Stomach (tissue), 9 donors: ENCODE data around the gene HOXD3. TPM values are rescaled to one million over a fixed set of nuclear protein-coding genes. Genes with fewer than 3 reads are reported as not detected.

Experiments used
- DNase-seq, 2 donors: peaks; one replicate each; pipeline versions ENCODE4 v3.0.0 to v3.0.0-alpha.2; 2013 to 2019
- H3K27ac ChIP-seq, 5 donors: fragments of 200-600 bp in 4 of 5; sonication (generic) in 4 of 5; one replicate each; pipeline ENCODE4 v1.5.1; 2013 to 2019; ENCODE audit warnings: mild to moderate bottlenecking in 1 of 5, moderate library complexity in 1 of 5
- H3K27me3 ChIP-seq, 3 donors: fragments of 200-600 bp; sonication (generic); one replicate each; pipeline ENCODE4 v1.5.1; 2017 to 2019; ENCODE audit warnings: mixed run types in 1 of 3
- H3K36me3 ChIP-seq, 4 donors: fragments of 200-600 bp; sonication (generic); 1 replicate in 3 of 4; 2 replicates in 1 of 4; pipeline ENCODE4 v1.5.1; 2016 to 2019
- H3K4me1 ChIP-seq, 4 donors: fragments of 200-600 bp; sonication (generic); one replicate each; pipeline ENCODE4 v1.5.1; 2016 to 2019
- H3K4me3 ChIP-seq, 4 donors: fragments of 200-600 bp; sonication (generic) in 3 of 4; one replicate each; pipeline ENCODE4 v1.5.1; 2016 to 2019; ENCODE audit warnings: mild to moderate bottlenecking in 1 of 4
- H3K9me3 ChIP-seq, 4 donors: fragments of 200-600 bp; sonication (generic); one replicate each; pipeline ENCODE4 v1.5.1; 2016 to 2019
- CTCF ChIP-seq, 7 experiments: fragments of 450-650 bp in 4 of 7; fragments of 200-600 bp in 3 of 7; sonication (generic) in 3 of 7; IDR thresholded peaks; one replicate each; pipeline ENCODE4 v1.5.1; 2016 to 2019; ENCODE audit warnings: antibody characterized with exemption in 7 of 7, control low read depth in 2 of 7, mild to moderate bottlenecking in 1 of 7
- EP300 ChIP-seq: sonication (generic); formaldehyde crosslinking; IDR thresholded peaks from one replicate; pipeline ENCODE4 v1.6.1; 2017; ENCODE audit warnings: antibody characterized with exemption
- POLR2A ChIP-seq, 4 donors: fragments of 450-650 bp; IDR thresholded peaks; one replicate each; pipeline ENCODE4 v1.6.1; 2016; ENCODE audit warnings: antibody characterized with exemption in 4 of 4, control low read depth in 2 of 4, mild to moderate bottlenecking in 1 of 4, moderate library complexity in 1 of 4
- POLR2AphosphoS5 ChIP-seq, 3 donors: sonication (generic); formaldehyde crosslinking; IDR thresholded peaks; one replicate each; pipeline ENCODE4 v1.6.1; 2016; ENCODE audit warnings: antibody characterized with exemption in 3 of 3
- WGBS, 5 donors: extraction: QIAGEN DNeasy Blood & Tissue Kit in 3 of 5; methylation state at CpG; one replicate each; pipeline versions ENCODE4 v1.1.5 to v1.1.7; 2013 to 2018; 5-methylcytosine and 5-hydroxymethylcytosine counted together
- intact Hi-C: fragments of 100-400 bp; cut with DNase I; formaldehyde crosslinking; loops from one replicate; pipeline ENCODE4 v1.15.1; 2023; ENCODE audit warnings: low total_unique reads
- polyA plus RNA-seq, 3 donors: library from polyadenylated mRNA; stranded (reverse); fragments of 200-250 nt; gene quantifications; one replicate each; pipeline ENCODE4 v1.2.3, GENCODE V29; 2013
- total RNA-seq, 5 donors: library from RNA; depleted of rRNA; stranded (reverse); fragments of >200 nt; gene quantifications; one replicate each; pipeline versions ENCODE4 v1.1.0 to v1.2.3, GENCODE V29; 2014 to 2016
- donor health status: healthy with polysubstance abuse.
- donor health status: Bipolar disorder and iron deficiency.
- donor health status: healthy.

HOXD3 gene
- total and polyA plus RNA-seq, 8 donors, result 0.44 to 11.0 (median 2.0) TPM; not detected in 2

- Histone ChIP-seq H3K27ac (no peak overlapping the region), H3K4me3 (no peak overlapping the region), H3K4me1 (peaks cover 11 to 33% (median 20%) of the 10 kb centered on the region in 4 donors), H3K9me3 (peaks cover 0 to 23% (median 6%) of the 10 kb centered on the region in 4 donors), H3K36me3 (no peaks in the 10 kb centered on the region), H3K27me3 (peaks cover 65 to 100% (median 97%) of the 10 kb centered on the region in 3 donors)
- no peak for DNase-seq
- TF ChIP-seq POLR2AphosphoS5 (IDR thresholded peaks at IDR 0.05) (no peak), EP300 (no peak), POLR2A (IDR thresholded peaks at IDR 0.05) (no peak), CTCF (IDR thresholded peaks at IDR 0.05) (no peak)
- intact Hi-C loops, result loop anchor here (10.0 kb wide), 1 partner anchor 534 kb away; no protein-coding TSS in a partner anchor
- WGBS, 5 donors, result 12 to 18% (median 17%) methylated on average over 13 of the region's 13 CpGs
Observed at GRCh38 chr2:176120364-176121189, 36.5 kb upstream of the HOXD3 start.

DNA sequence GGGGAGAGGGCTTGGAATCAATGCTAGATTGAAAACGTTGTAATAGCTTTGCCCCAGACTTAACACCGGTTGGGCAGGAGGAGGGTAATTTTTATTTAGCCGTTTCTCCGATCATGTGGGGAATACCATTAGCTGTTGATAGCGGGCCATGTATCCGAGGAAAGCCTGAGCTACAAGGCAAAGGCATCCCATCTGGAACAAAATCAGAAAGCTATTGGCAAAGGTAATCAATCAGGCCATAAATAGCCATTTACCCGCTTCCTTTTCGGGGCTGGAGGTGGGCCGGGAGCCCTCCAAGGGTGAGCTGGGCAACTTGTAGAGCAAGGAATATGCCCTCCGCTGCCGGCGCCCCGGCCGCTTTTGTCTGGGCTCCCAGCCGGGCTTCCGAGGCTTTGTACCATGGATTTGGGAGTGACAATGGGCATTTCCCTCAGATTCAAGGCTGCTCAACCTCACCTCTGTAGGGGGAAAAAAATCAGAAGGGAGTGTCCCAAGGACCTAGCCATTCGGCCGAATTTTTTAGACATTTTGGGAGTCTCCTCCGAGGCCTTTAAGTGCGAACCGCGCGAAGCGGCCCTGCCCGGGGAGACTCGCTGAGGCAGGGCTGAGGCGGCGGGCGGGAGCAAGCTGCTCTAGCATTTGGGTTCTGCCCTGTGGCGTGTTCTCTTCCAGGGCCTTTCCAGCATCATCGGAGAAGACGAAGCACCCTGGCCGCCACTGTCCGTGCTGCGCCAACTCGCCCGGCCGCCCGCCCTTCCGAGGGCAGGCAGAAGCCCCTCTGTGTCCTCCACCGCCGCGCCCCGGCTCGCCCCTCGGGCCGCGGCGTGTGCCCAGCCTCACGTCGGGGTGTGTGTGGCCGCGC, 35.7 kb upstream of the HOXD3 start:
- WGBS, 5 donors, result 9 to 20% (median 15%) methylated on average over 29 to 53 of the region's 53 CpGs
- Histone ChIP-seq H3K36me3 (no peaks in the 10 kb centered on the region), H3K27ac (no peak overlapping the region), H3K4me3 (peak overlapping the region in 3 of 4 donors; percentile 39 to 47 (median 41)), H3K9me3 (peaks cover 0 to 23% (median 5%) of the 10 kb centered on the region in 4 donors), H3K27me3 (peaks cover 64 to 100% (median 97%) of the 10 kb centered on the region in 3 donors), H3K4me1 (peaks cover 11 to 26% (median 19%) of the 10 kb centered on the region in 4 donors)
- DNase-seq, result no peak
- intact Hi-C loops, result loop anchor here (10.0 kb wide), 1 partner anchor 533 kb away; no protein-coding TSS in a partner anchor
- TF ChIP-seq EP300, result no peak
- TF ChIP-seq POLR2AphosphoS5 (IDR thresholded peaks at IDR 0.05), result no peak
- TF ChIP-seq CTCF (IDR thresholded peaks at IDR 0.05), result no peak
- no peak for TF ChIP-seq POLR2A (IDR thresholded peaks at IDR 0.05)

- peak overlapping the region in 1 of 5 donors; percentile 66 for H3K27ac ChIP-seq
- peaks cover 11 to 28% (median 20%) of the 10 kb centered on the region in 4 donors for H3K4me1 ChIP-seq
Observed at GRCh38 chr2:176122052-176122682, 34.9 kb upstream of the HOXD3 start.

More at GRCh38 chr2:176122052-176122682, 34.9 kb upstream of the HOXD3 start:
- WGBS, 5 donors, result 2 to 9% (median 7%) methylated on average over 21 to 47 of the region's 47 CpGs
- H3K27me3 ChIP-seq, result peaks cover 57 to 100% (median 95%) of the 10 kb centered on the region in 3 donors
- no peaks in the 10 kb centered on the region for H3K36me3 ChIP-seq
- peak overlapping the region; percentile 38 to 47 (median 40) for H3K4me3 ChIP-seq
- TF ChIP-seq CTCF (IDR thresholded peaks at IDR 0.05), result no peak
- no peak for TF ChIP-seq POLR2A (IDR thresholded peaks at IDR 0.05)
- no peak for TF ChIP-seq POLR2AphosphoS5 (IDR thresholded peaks at IDR 0.05)
- no peak for TF ChIP-seq EP300
- H3K9me3 ChIP-seq, result peaks cover 0 to 23% (median 1%) of the 10 kb centered on the region in 4 donors
- intact Hi-C loops, result loop anchor here (10.0 kb wide), 1 partner anchor 533 kb away; no protein-coding TSS in a partner anchor
- DNase-seq, result no peak
